Testis (tissue), 2 donors: ENCODE data around the gene CCKAR.

Source experiments
- POLR2A ChIP-seq: fragments of 450-650 bp; IDR thresholded peaks from one replicate; pipeline ENCODE4 v1.6.1; 2017; ENCODE audit warnings: antibody characterized with exemption, mild to moderate bottlenecking, moderate library complexity
- TF ChIP-seq, protein P1 (sequence below), 3 experiments: fragments of 450-650 bp in 2 of 3; fragments of 200-600 bp in 1 of 3; sonication (generic) in 1 of 3; IDR thresholded peaks; one replicate each; pipeline ENCODE4 v1.5.1; 2016 to 2019; ENCODE audit warnings: antibody characterized with exemption in 3 of 3, mild to moderate bottlenecking in 2 of 3, moderate library complexity in 1 of 3

DNA sequence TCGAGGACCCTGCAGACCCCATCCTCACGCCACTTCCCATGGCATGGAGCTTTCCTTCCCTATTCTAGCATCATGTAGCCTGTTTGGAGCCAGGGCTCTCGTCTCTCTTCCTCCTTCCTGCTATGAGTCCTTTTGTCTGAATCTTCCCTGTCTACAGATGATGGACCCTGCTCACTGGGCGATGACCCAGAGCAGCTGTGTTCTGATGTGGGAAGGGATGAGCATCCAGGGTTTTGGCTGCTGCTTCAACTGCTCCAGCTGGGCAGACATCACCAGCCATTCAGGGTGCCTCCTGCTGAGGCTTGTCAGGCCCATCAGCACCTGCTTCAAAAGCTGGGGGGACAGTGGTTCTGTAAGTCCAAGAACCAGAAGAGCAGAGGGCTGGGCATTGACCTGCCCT lies 3.2 kb upstream of the CCKAR start:
- TF ChIP-seq, protein P1, sequence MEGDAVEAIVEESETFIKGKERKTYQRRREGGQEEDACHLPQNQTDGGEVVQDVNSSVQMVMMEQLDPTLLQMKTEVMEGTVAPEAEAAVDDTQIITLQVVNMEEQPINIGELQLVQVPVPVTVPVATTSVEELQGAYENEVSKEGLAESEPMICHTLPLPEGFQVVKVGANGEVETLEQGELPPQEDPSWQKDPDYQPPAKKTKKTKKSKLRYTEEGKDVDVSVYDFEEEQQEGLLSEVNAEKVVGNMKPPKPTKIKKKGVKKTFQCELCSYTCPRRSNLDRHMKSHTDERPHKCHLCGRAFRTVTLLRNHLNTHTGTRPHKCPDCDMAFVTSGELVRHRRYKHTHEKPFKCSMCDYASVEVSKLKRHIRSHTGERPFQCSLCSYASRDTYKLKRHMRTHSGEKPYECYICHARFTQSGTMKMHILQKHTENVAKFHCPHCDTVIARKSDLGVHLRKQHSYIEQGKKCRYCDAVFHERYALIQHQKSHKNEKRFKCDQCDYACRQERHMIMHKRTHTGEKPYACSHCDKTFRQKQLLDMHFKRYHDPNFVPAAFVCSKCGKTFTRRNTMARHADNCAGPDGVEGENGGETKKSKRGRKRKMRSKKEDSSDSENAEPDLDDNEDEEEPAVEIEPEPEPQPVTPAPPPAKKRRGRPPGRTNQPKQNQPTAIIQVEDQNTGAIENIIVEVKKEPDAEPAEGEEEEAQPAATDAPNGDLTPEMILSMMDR (IDR thresholded peaks at IDR 0.05) = no peak
- no peak for TF ChIP-seq POLR2A
